Stimulated activated naive CD8-positive, alpha-beta T cell treated with anti-CD3 and anti-CD28 coated beads, Interleukin-15, Interleukin-2, amounts not matched to agents 100 U/mL and 50 U/mL, for 24 hours (primary cell): ENCODE data around the gene CAMLG.
"Not testable (repeated sequence)": the region's sequence is repeated elsewhere in the genome, so short reads cannot be mapped to it uniquely, and the experiment has no call there.

Experiments used
- ATAC-seq: fragments of 150-1000 bp; cut with Tn5 transposase; one replicate; pipeline ENCODE4 v1.10.0; 2021
- DNase-seq: peaks from one replicate; pipeline ENCODE4 v3.0.0; 2021

The CAMLG gene

GRCh38 chr5:134738133-134738962 is at the start of gene CAMLG:
Gene CAMLG (plus strand): TSS chr5:134738548. CDS start chr5:134738621, 73 bp downstream.
- peak; percentile 99 for ATAC-seq
- DNase-seq: peak; percentile 97

GRCh38 chr5:134690144-134690543 is 48.2 kb upstream of the CAMLG start:
- ATAC-seq, DNase-seq: not testable (repeated sequence)

DNA sequence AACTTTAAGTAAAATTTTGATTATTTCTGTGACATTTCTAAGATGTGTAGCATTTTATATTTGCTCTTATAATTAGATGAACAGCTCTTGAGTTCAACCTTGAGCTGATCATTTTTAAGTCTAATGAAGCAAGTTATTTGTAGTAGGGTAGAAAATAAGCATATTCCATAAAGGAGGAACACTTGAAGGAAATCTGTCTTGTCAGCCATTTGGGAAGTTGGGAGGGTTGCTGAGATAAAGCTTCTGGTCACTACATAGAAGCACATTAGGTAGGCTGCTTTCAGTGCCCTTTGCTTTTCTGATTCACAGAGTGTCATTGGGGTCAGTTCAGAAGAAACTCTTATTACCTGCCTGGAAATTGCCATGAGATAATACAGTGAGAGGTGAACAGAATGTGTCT is 45.6 kb upstream of the CAMLG start:
- ATAC-seq (no peak), DNase-seq (no peak)

GRCh38 chr5:134708301-134708700 is 30.0 kb upstream of the CAMLG start:
- DNase-seq: no peak
- ATAC-seq: no peak

GRCh38 chr5:134714120-134714519 is 24.2 kb upstream of the CAMLG start:
- DNase-seq (no peak), ATAC-seq (no peak)

- no peak for ATAC-seq
- DNase-seq: no peak
Measured at GRCh38 chr5:134714541-134714940, 23.8 kb upstream of the CAMLG start.

DNA sequence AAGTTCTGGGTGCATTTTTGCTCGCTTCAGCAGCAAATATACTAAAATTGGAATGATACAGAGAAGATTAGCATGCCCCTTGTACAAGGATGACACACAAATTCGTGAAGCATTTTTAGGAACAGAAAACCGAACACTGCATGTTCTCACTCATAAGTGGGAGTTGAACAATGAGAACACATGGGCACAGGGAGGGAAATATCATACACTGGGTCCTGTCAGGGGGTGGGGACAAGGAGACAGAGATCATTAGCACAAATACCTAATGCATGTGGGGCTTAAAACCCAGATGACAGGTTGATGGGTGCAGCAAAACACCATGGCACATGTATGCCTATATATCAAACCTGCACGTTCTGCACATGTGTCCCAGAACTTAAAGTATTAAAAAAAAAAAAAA is 22.9 kb upstream of the CAMLG start:
- not testable (repeated sequence) for ATAC-seq, DNase-seq

GRCh38 chr5:134724872-134725271 is 13.5 kb upstream of the CAMLG start:
- no peak for ATAC-seq
- no peak for DNase-seq

DNA sequence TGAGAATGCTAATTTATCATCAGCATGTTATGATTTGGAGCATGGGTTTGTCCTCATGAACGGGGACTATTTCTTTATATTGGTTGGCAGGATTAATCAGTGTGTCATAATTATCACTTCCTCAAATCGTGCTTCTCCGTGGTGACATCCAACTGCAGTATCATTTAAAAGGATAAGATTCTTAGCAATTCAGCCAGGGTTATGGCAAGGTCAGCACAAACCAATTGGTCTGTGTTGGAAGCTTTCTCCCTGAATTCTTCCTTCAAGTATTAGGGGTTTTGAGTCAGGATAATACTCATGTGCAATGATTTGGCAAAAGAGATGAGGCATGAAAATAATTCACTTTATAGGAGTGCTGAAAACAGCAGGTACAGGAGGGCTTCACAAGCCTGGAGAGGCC is 5.5 kb upstream of the CAMLG start:
- ATAC-seq: no peak
- DNase-seq: no peak

DNA sequence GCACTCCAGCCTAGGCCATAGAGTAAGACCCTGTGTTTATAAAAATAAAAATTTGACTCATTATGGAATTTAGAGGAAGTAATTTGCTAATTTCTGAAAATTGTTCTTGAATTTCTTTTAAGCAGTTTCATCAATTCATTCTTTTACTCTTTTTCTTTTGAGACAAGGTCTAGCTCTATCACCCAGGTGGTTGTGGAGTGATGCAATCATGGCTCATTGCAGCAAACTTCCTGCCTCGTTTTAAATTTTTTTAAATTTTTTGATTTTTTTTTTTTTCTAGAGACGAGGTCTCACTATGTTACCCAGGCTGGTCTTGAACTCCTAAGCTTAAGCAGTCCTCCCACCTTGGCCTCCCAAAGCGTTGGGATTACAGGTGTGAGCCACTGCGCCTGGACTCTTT is 3.1 kb upstream of the CAMLG start:
- ATAC-seq (no peak), DNase-seq (no peak)

GRCh38 chr5:134736173-134736812 is 2.1 kb upstream of the CAMLG start:
- ATAC-seq (no peak), DNase-seq (no peak)

DNA sequence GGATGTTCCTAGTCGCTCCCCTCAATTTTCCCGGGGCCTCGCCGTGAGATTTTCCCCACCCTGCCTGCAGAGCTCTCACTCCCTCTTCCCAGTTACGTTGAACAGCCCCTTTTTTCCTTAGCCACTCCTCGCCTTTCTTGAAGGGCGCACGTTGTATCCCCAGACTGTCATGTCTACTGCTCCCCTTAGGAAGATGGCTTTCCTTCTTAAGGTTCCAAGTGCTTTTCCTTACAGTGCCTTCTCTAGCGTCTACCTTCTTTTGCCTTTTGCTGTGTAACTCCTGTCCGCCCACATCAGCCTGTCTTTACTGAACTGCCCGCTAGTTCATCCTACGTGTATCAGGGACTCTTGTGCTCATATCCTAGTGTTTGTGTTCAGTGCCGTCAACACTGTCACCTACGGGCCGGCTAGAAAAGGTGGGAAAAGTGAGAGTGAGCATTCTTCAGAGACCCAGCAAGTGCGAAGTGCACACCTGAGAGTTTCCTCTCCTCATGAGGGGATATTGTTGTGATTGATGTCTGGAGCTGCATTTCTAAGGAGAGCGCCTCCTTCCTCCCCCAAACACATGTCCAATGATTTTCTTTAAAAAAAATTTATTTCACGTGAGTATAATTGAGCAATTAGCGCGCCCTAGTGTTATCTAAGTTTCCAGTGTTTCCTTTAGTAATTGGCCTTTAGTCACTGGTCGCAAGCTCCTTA is 764 bp downstream of the CAMLG start:
- ATAC-seq (no peak), DNase-seq (peak; percentile 21)

GRCh38 chr5:134741052-134741451 is 2.7 kb downstream of the CAMLG start:
- DNase-seq (no peak), ATAC-seq (no peak)

- ATAC-seq: no peak
- DNase-seq: no peak
Measured at GRCh38 chr5:134742134-134742533, 3.8 kb downstream of the CAMLG start.

- ATAC-seq (no peak), DNase-seq (no peak)
Measured at GRCh38 chr5:134749415-134749814, 11.1 kb downstream of the CAMLG start.

GRCh38 chr5:134758176-134758503 is 19.8 kb downstream of the CAMLG start:
- ATAC-seq: no peak
- no peak for DNase-seq

DNA sequence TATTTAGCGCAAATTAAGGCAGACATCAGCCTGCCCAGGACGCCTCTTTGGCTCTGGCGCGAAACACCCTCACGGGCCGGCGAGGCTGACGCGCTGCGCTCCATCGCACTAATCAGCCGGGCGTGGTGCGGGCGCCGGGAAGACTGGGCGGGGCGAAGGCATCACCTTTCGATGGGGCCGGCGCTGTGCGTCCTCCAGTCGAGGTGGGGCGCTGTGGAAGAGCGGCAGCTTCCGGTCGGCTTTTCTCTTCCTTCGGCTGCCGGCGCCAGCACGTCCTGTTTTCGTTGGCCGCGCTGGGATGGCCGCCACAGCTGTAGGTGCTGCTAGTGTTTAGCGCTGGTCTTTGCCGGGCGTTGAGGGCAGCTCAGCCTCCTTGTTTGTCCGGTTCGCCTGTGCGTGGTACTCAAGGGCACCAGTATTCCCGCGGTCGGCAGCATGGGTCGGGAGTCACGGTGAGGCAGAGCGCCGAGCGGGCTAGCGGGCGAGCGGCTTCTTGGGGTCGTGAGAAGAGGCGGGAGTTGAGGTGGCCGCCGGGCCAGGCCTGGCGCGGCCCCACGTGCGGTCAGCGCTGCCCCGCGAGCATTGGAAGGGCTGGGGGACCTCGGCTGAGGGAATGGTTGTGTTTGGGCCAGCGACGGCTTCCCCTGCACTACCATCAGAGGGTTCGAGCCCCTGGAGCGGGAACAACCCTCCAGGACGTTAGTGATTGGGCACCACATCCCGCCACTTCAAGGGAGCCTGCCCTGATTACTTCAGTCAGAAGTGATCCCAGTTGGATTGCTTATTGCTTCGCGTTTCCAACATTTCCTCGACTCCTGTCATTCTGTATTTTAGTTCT is 20.4 kb downstream of the CAMLG start, which contains the start of gene DDX46:
Gene DDX46 (plus strand): TSS at position 276 of the 838 bp plus-strand sequence. CDS start 160 bp downstream, at position 436.
- ATAC-seq (peak; percentile 99), DNase-seq (peak; percentile 98)

DNA sequence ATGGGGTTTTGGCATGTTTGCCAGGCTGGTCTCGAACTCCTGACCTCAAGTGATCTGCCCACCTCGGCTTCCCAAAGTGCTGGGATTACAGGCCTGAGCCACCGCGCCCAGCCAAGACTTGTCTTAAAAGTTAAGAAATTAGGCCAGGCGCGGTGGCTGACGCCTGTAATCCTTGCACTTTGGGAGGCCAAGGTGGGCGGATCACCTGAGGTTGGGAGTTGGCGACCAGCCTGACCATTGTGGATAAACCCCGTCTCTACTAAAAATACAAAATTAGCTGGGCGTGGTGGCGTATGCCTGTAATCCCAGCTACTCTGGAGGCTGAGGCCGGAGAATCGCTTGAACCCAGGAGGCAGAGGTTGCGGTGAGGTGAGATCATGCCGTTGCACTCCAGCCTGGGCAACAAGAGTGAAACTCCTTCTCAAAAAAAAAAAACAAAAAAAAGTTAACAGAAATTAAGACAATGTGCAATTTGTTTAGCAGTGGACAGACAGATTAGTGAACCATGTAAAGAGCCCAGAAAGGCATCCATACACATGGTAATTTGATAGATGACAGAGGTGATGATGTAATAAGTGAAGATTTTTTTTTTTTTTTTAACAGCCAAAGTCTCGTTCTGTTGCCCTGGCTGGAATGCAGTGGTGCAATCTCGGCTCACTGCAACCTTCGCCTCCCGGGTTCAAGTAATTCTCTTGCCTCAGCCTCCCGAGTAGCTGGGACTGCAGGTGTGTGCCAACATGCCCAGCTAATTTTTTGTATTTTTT is 29.4 kb downstream of the CAMLG start:
- ATAC-seq, DNase-seq: not testable (repeated sequence)

GRCh38 chr5:134769206-134769605 is 30.9 kb downstream of the CAMLG start:
- ATAC-seq: no peak
- no peak for DNase-seq

GRCh38 chr5:134772461-134773125 is 34.2 kb downstream of the CAMLG start:
- ATAC-seq (no peak), DNase-seq (no peak)

DNA sequence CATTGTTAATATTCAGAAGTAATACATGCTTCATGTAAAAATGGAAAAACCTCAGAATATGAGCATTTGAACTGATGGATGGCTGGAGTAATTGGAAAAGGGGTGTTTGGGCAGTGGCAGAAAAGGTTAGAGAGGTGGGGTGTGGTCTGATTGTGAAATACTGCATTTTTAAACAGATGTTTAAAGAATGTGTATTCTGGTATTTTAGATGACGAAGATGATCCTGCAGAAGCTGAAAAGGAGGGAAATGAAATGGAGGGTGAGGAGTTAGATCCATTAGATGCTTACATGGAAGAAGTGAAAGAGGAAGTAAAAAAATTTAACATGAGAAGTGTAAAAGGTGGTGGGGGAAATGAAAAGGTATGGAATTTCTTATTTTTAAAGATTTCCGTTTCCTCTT is 39.0 kb downstream of the CAMLG start:
- ATAC-seq: no peak
- DNase-seq: no peak
